ENCODE results near the gene MYL6B. TPM values are rescaled to one million over a fixed set of nuclear protein-coding genes. Genes with fewer than 3 reads are reported as not detected.
A peak's percentile ranks its signal among the peaks of the same experiment; 100 is the strongest.

MYL6B gene
- polyA plus RNA-seq, 3 donors from 2014 or later, result 1.5 to 12.9 (median 9.3) TPM

DNA sequence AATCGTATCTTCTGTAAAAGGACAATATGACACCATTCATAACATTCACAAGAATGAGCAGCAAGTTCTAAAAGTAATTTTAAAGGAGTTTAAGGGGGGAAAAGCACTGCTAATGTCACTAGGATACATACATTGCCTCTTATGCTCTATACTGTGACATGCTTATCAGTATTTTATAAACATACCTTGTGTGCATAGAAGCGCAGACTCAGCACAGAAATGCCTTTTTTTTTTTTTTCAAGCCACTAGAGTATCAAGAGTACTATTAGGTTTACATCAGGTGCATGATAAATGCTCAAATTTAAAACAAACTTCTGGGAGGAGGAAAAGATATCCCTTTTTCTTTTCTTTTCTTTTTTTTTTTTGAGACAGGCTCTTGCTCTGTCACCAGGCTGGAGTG is 50.5 kb downstream of the MYL6B start:
- no peak for DNase-seq
- H3K4me1 Mint-ChIP-seq, result peaks cover 0 to 5% of the 10 kb centered on the region in 2 donors
- no peak overlapping the region for H3K4me3 Mint-ChIP-seq
- H3K36me3 Mint-ChIP-seq, result peaks cover 10 to 16% (median 15%) of the 10 kb centered on the region in 3 donors
- H3K9me3 Mint-ChIP-seq, result no peaks in the 10 kb centered on the region
- H3K27ac Mint-ChIP-seq, result peak overlapping the region in 3 of 6 donors; percentile 1 to 37 (median 20)
- H3K27me3 Mint-ChIP-seq (ENCODE audit: low read depth in 3 of 3), result peaks cover 0 to 1% (median 0%) of the 10 kb centered on the region in 3 donors

DNA sequence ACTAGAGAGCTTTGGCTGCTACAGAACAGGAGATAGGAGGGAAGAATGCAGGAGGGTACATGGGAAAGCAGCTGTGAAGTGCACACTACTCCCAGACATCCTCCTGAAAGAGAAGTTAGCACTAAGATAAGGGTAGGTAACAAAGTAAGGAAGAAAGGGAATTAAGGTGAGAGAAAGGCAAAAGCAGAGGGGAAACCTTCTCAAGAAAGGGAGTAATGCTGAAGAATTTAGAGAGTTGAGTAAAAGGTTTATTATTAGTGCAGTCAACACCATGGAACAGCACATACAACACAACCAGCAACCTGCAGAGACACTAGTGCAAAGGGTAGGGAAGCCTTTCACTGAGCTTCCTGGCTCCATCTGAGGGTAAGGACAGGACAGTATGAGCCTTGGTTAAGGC is 51.9 kb downstream of the MYL6B start:
- DNase-seq, result no peak
- peaks cover 0 to 5% of the 10 kb centered on the region in 2 donors for H3K4me1 Mint-ChIP-seq
- no peak overlapping the region for H3K4me3 Mint-ChIP-seq
- peak overlapping the region in 2 of 6 donors; percentile 70 to 73 for H3K27ac Mint-ChIP-seq
- no peaks in the 10 kb centered on the region for H3K27me3 Mint-ChIP-seq (ENCODE audit: low read depth in 3 of 3)
- H3K36me3 Mint-ChIP-seq, result peaks cover 10 to 20% (median 16%) of the 10 kb centered on the region in 3 donors
- H3K9me3 Mint-ChIP-seq, result no peaks in the 10 kb centered on the region

DNA sequence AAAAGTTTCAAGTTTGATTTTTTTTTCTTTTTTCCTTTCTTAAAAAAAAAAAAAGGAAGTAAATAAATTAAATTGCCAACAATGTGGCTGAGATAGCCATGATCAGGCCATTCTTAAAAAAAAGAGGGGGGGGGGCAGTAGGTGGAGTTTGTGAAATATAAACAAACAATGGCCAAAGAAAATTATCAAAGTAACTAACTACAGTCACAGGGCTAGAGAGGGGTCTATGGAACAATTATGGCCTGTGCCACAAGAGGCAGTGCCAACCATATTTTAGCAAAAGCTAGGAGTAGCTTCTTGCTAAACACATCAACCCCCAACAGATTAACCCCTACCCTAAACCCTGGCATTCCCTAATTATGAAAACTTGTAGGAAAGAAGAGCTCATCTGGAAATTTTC is 53.1 kb downstream of the MYL6B start:
- Mint-ChIP-seq H3K4me1 (peaks cover 0 to 5% of the 10 kb centered on the region in 2 donors), H3K36me3 (peaks cover 10 to 28% (median 19%) of the 10 kb centered on the region in 3 donors), H3K4me3 (no peak overlapping the region), H3K27ac (peak overlapping the region in 1 of 6 donors; percentile 28), H3K27me3 (ENCODE audit: low read depth in 3 of 3) (no peaks in the 10 kb centered on the region), H3K9me3 (no peaks in the 10 kb centered on the region)
- no peak for DNase-seq

DNA sequence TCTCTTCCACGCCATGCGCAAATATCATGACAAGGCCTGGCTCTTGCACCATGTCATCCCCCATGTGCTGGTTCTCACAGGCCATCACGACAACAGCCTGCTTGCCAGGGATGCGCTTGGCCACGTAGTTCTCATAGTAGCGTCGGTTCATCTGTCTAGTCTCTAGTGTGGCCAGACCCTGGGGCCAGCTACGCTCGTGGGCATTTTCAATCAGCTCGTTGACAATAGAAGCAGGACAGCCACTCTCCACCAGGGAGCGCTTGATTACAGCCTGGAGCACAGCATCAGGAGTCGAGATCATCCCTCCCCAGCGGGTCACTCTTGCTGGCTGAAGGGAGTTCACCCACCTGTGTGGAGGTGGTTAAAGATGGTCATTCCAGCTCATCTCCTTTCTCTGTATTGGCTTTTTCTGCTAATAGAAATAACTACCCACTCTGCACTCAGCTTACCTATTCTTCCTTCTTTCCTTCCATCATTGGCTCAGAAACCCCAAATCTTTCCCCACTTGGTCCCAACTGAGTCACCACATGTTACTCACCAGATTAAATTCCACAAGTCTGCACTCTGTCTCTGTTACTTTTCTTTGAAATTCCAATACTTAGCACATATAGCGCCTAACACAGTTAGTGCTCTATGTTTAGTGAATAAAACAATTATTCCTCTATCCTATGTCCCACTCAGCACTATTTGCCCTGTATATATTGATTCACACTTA is 54.2 kb downstream of the MYL6B start:
- Mint-ChIP-seq H3K27me3 (ENCODE audit: low read depth in 3 of 3) (no peaks in the 10 kb centered on the region), H3K4me3 (no peak overlapping the region), H3K9me3 (no peaks in the 10 kb centered on the region), H3K4me1 (peaks cover 0 to 5% of the 10 kb centered on the region in 2 donors), H3K27ac (peak overlapping the region in 3 of 6 donors; percentile 25 to 53 (median 31)), H3K36me3 (peaks cover 13 to 34% (median 23%) of the 10 kb centered on the region in 3 donors)
- peak in 1 of 3 donors; percentile 29 for DNase-seq

Other genes starting within 250 kb of the MYL6B start
- gene PYM1, start 224.7 kb upstream of the MYL6B start, polyA plus RNA-seq, result 10 to 100 TPM; 41.2 to 66.3 (median 54.2) TPM
- 10 to 100 TPM; 14.9 to 38.1 (median 19.7) TPM for gene DGKA, start 221.4 kb upstream of the MYL6B start, polyA plus RNA-seq
- gene PMEL, start 186.5 kb upstream of the MYL6B start, polyA plus RNA-seq, result under 1 TPM in 1 of 3 donors, not detected in 2; 0.44 TPM
- 10 to 100 TPM; 11.6 to 27.7 (median 13.4) TPM for gene CDK2, start 185.8 kb upstream of the MYL6B start, polyA plus RNA-seq
- 10 to 100 TPM; 54.6 to 80.6 (median 76.9) TPM for gene RAB5B, start 178.5 kb upstream of the MYL6B start, polyA plus RNA-seq
- 1 to 10 TPM; 3.5 to 5.9 (median 5.9) TPM for gene SUOX, start 155.3 kb upstream of the MYL6B start, polyA plus RNA-seq
- 1 to 10 TPM in 1 of 3 donors, not detected in 2; 1.0 TPM for gene IKZF4, start 131.5 kb upstream of the MYL6B start, polyA plus RNA-seq
- 100 to 1,000 TPM; 294 to 705 (median 698) TPM for gene RPS26, start 110.7 kb upstream of the MYL6B start, polyA plus RNA-seq
- not detected for gene ERBB3, start 72.4 kb upstream of the MYL6B start, polyA plus RNA-seq
- gene PA2G4, start 48.0 kb upstream of the MYL6B start, polyA plus RNA-seq, result 100 to 1,000 TPM; 192 to 222 (median 214) TPM
- 1,000 to 10,000 TPM; 2,591 to 7,233 (median 3,803) TPM for gene RPL41, start 36.0 kb upstream of the MYL6B start, polyA plus RNA-seq
- 1 to 10 TPM in 2 of 3 donors, under 1 TPM in 1; 0.86 to 4.2 (median 1.3) TPM for gene ZC3H10, start 34.3 kb upstream of the MYL6B start, polyA plus RNA-seq
- gene ESYT1, start 24.3 kb upstream of the MYL6B start, polyA plus RNA-seq, result 100 to 1,000 TPM; 217 to 502 (median 273) TPM
- 1,000 to 10,000 TPM; 2,998 to 5,712 (median 4,230) TPM for gene MYL6, start 5.8 kb downstream of the MYL6B start, polyA plus RNA-seq
- 100 to 1,000 TPM in 1 of 3 donors, 10 to 100 TPM in 2; 25.7 to 118 (median 43.7) TPM for gene SMARCC2, start 36.9 kb downstream of the MYL6B start, polyA plus RNA-seq
- 10 to 100 TPM; 49.0 to 55.1 (median 49.3) TPM for gene RNF41, start 69.3 kb downstream of the MYL6B start, polyA plus RNA-seq
- gene NABP2, start 71.8 kb downstream of the MYL6B start, polyA plus RNA-seq, result 1 to 10 TPM; 3.2 to 8.8 (median 6.8) TPM
- gene SLC39A5, start 77.5 kb downstream of the MYL6B start, polyA plus RNA-seq, result not detected
- gene ANKRD52, start 105.8 kb downstream of the MYL6B start, polyA plus RNA-seq, result 10 to 100 TPM in 1 of 3 donors, 1 to 10 TPM in 2; 3.2 to 23.3 (median 3.7) TPM
- gene COQ10A, start 114.4 kb downstream of the MYL6B start, polyA plus RNA-seq, result 10 to 100 TPM; 12.0 to 18.6 (median 18.3) TPM
- gene CS, start 147.7 kb downstream of the MYL6B start, polyA plus RNA-seq, result 10 to 100 TPM; 41.7 to 82.2 (median 67.3) TPM
- gene CNPY2, start 163.4 kb downstream of the MYL6B start, polyA plus RNA-seq, result 100 to 1,000 TPM; 201 to 232 (median 228) TPM
- gene PAN2, start 181.4 kb downstream of the MYL6B start, polyA plus RNA-seq, result 1 to 10 TPM; 4.6 to 9.4 (median 8.7) TPM
- 1 to 10 TPM in 1 of 3 donors, under 1 TPM in 2; 0.21 to 1.5 (median 0.40) TPM for gene IL23A, start 186.3 kb downstream of the MYL6B start, polyA plus RNA-seq
- 10 to 100 TPM; 49.5 to 78.1 (median 61.4) TPM for gene STAT2, start 207.5 kb downstream of the MYL6B start, polyA plus RNA-seq
- not detected for gene APOF, start 210.3 kb downstream of the MYL6B start, polyA plus RNA-seq